Coronary artery (tissue), 2 donors: ENCODE data around the gene ZNF652.

Experiments
- DNase-seq: peaks from one replicate; pipeline ENCODE4 v3.0.0-alpha.2; 2017; ENCODE audit warnings: low spot score
- H3K27ac ChIP-seq, 2 donors: fragments of 200-600 bp; sonication (generic); one replicate each; pipeline ENCODE4 v1.5.1; 2016 to 2019
- H3K4me3 ChIP-seq: fragments of 200-600 bp; sonication (generic); 2 replicates; pipeline ENCODE4 v1.5.1; 2016; ENCODE audit warnings: mild to moderate bottlenecking, moderate library complexity
- CTCF ChIP-seq: fragments of 200-600 bp; sonication (generic); IDR thresholded peaks from one replicate; pipeline ENCODE4 v1.5.1; 2019; ENCODE audit warnings: antibody characterized with exemption

ZNF652 gene

GRCh38 chr17:49359990-49360795 is 1.9 kb downstream of the ZNF652 start:
- H3K4me3 ChIP-seq, result peak overlapping the region; percentile 87
- H3K27ac ChIP-seq, result no peak overlapping the region
- DNase-seq, result no peak
- TF ChIP-seq CTCF, result no peak

- TF ChIP-seq CTCF, result no peak
- Histone ChIP-seq H3K4me3 (no peak overlapping the region), H3K27ac (no peak overlapping the region)
- DNase-seq, result no peak
Observed at GRCh38 chr17:49358641-49359247, 3.3 kb downstream of the ZNF652 start.

GRCh38 chr17:49357516-49357915 is 4.5 kb downstream of the ZNF652 start:
- no peak for TF ChIP-seq CTCF
- no peak for DNase-seq
- no peak overlapping the region for H3K4me3 ChIP-seq
- H3K27ac ChIP-seq, result no peak overlapping the region

- no peak overlapping the region for H3K27ac ChIP-seq
- TF ChIP-seq CTCF, result no peak
- no peak for DNase-seq
- no peak overlapping the region for H3K4me3 ChIP-seq
Observed at GRCh38 chr17:49356320-49356719, 5.7 kb downstream of the ZNF652 start.

- H3K4me3 ChIP-seq, result no peak overlapping the region
- no peak for TF ChIP-seq CTCF
- DNase-seq, result no peak
- H3K27ac ChIP-seq, result no peak overlapping the region
Observed at GRCh38 chr17:49353607-49354006, 8.4 kb downstream of the ZNF652 start.

- no peak for TF ChIP-seq CTCF
- no peak for DNase-seq
- H3K27ac ChIP-seq, result no peak overlapping the region
Observed at GRCh38 chr17:49352587-49353154, 9.4 kb downstream of the ZNF652 start.

More at GRCh38 chr17:49352587-49353154, 9.4 kb downstream of the ZNF652 start:
- H3K4me3 ChIP-seq, result no peak overlapping the region
